Endodermal cell (in vitro differentiated cells): ENCODE measurements around the gene RPS27L. TPM values are rescaled to one million over a fixed set of nuclear protein-coding genes. Genes with fewer than 3 reads are reported as not detected.

ENCODE experiments used
- DNase-seq: peaks from one replicate; pipeline ENCODE4 v3.0.0-alpha.2; 2017
- H3K27ac ChIP-seq: 2 replicates; pipeline ENCODE4 v1.5.1; 2013; ENCODE audit warnings: mild to moderate bottlenecking, low read depth, low read length, moderate library complexity
- H3K27me3 ChIP-seq: 2 replicates; pipeline ENCODE4 v1.6.1; 2013; ENCODE audit warnings: mild to moderate bottlenecking, low read length, moderate library complexity; ENCODE audit not compliant: insufficient read depth, control insufficient read depth, poor library complexity, severe bottlenecking
- H3K36me3 ChIP-seq: 2 replicates; pipeline ENCODE4 v1.7.0; 2013; ENCODE audit warnings: mild to moderate bottlenecking, low read length, moderate library complexity; ENCODE audit not compliant: control insufficient read depth, insufficient read depth
- H3K4me1 ChIP-seq: one replicate; pipeline ENCODE4 v1.7.0; 2013; ENCODE audit warnings: low read length; ENCODE audit not compliant: control insufficient read depth, insufficient read depth
- H3K4me3 ChIP-seq: 2 replicates; pipeline ENCODE4 v1.5.1; 2013; ENCODE audit warnings: mild to moderate bottlenecking, low read length, moderate library complexity
- H3K9ac ChIP-seq: 2 replicates; pipeline ENCODE4 v1.6.1; 2013; ENCODE audit warnings: mild to moderate bottlenecking, low read length, moderate library complexity; ENCODE audit not compliant: poor library complexity, severe bottlenecking; ENCODE audit errors: extremely low read depth
- H3K9me3 ChIP-seq: 2 replicates; pipeline ENCODE4 v1.6.1; 2013; ENCODE audit warnings: mild to moderate bottlenecking, low read length, moderate library complexity; ENCODE audit not compliant: control insufficient read depth
- H3K27ac Mint-ChIP-seq: 2 replicates; pipeline ENCODE4 v1.8.0; 2020; ENCODE audit warnings: mixed read lengths
- H3K27me3 Mint-ChIP-seq: 2 replicates; pipeline ENCODE4 v1.8.0; 2021; ENCODE audit warnings: mild to moderate bottlenecking, mixed read lengths; ENCODE audit not compliant: insufficient read depth
- H3K36me3 Mint-ChIP-seq: 2 replicates; pipeline ENCODE4 v1.8.0; 2020; ENCODE audit warnings: low read depth, mixed read lengths
- H3K4me1 Mint-ChIP-seq: 2 replicates; pipeline ENCODE4 v1.8.0; 2020; ENCODE audit warnings: mixed read lengths
- H3K4me3 Mint-ChIP-seq: 2 replicates; pipeline ENCODE4 v1.8.0; 2020; ENCODE audit warnings: mild to moderate bottlenecking, moderate library complexity, mixed read lengths
- H3K9me3 Mint-ChIP-seq: 2 replicates; pipeline ENCODE4 v1.8.0; 2020; ENCODE audit warnings: mild to moderate bottlenecking, mixed read lengths
- WGBS, 2 experiments: methylation state at CpG; one replicate each; pipeline versions ENCODE4 v1.1.5 to v1.1.7; 2013; ENCODE audit warnings: missing lambda C conversion rate in 2 of 2, mixed read lengths in 1 of 2; ENCODE audit not compliant: insufficient coverage in 1 of 2, insufficient read length in 1 of 2; 5-methylcytosine and 5-hydroxymethylcytosine counted together
- total RNA-seq, 2 donors: library from RNA; stranded (reverse); fragmentation: NEBNext Ultra II Directional in 1 of 2; extraction: Animal tissue kit (Norgen Biotek cat#: 25700) in 1 of 2; gene quantifications; 2 replicates in 1 of 2; 3 replicates in 1 of 2; pipeline ENCODE4 v1.2.1, GENCODE V29; 2021
- TF ChIP-seq, protein P1 (sequence below): fragments of 200-600 bp; sonication (generic); conservative IDR thresholded peaks from 2 replicates; pipeline ENCODE4 v1.5.0; 2021; ENCODE audit warnings: antibody characterized with exemption, mild to moderate bottlenecking

Gene RPS27L
- total RNA-seq, 2 donors from 2014 or later = 56.2 to 68.8 TPM

GRCh38 chr15:63178034-63178433, 20.8 kb upstream of the RPS27L start:
- Histone ChIP-seq H3K4me3 (no peak overlapping the region), H3K27ac (no peak overlapping the region), H3K4me1 (peaks cover 10% of the 10 kb centered on the region), H3K9ac (no peak overlapping the region), H3K36me3 (no peaks in the 10 kb centered on the region), H3K9me3 (no peaks in the 10 kb centered on the region), H3K27me3 (no peaks in the 10 kb centered on the region)
- H3K36me3 Mint-ChIP-seq = no peaks in the 10 kb centered on the region
- no peaks in the 10 kb centered on the region for H3K9me3 Mint-ChIP-seq
- no peak overlapping the region for H3K27ac Mint-ChIP-seq
- no peak overlapping the region for H3K4me3 Mint-ChIP-seq
- H3K4me1 Mint-ChIP-seq = peaks cover 14% of the 10 kb centered on the region
- H3K27me3 Mint-ChIP-seq = no peaks in the 10 kb centered on the region
- 62 to 75% methylated on average over 3 to 5 of the region's 5 CpGs for WGBS, 2 experiments
- TF ChIP-seq, protein P1, sequence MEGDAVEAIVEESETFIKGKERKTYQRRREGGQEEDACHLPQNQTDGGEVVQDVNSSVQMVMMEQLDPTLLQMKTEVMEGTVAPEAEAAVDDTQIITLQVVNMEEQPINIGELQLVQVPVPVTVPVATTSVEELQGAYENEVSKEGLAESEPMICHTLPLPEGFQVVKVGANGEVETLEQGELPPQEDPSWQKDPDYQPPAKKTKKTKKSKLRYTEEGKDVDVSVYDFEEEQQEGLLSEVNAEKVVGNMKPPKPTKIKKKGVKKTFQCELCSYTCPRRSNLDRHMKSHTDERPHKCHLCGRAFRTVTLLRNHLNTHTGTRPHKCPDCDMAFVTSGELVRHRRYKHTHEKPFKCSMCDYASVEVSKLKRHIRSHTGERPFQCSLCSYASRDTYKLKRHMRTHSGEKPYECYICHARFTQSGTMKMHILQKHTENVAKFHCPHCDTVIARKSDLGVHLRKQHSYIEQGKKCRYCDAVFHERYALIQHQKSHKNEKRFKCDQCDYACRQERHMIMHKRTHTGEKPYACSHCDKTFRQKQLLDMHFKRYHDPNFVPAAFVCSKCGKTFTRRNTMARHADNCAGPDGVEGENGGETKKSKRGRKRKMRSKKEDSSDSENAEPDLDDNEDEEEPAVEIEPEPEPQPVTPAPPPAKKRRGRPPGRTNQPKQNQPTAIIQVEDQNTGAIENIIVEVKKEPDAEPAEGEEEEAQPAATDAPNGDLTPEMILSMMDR = no peak
- peak; percentile 66 for DNase-seq

- Mint-ChIP-seq H3K27me3 (no peaks in the 10 kb centered on the region), H3K27ac (no peak overlapping the region), H3K9me3 (no peaks in the 10 kb centered on the region), H3K4me1 (peaks cover 19% of the 10 kb centered on the region), H3K36me3 (no peaks in the 10 kb centered on the region), H3K4me3 (no peak overlapping the region)
- DNase-seq = no peak
- Histone ChIP-seq H3K27me3 (no peaks in the 10 kb centered on the region), H3K9me3 (no peaks in the 10 kb centered on the region), H3K9ac (no peak overlapping the region), H3K4me1 (peaks cover 7% of the 10 kb centered on the region), H3K36me3 (no peaks in the 10 kb centered on the region), H3K4me3 (no peak overlapping the region), H3K27ac (no peak overlapping the region)
- 93% methylated on average over 3 of the region's 3 CpGs for WGBS, 2 experiments
- TF ChIP-seq, protein P1 = no peak
Observed at GRCh38 chr15:63176302-63176701, 19.0 kb upstream of the RPS27L start.

GRCh38 chr15:63172851-63173451, 15.7 kb upstream of the RPS27L start:
- H3K27ac ChIP-seq = peak overlapping the region; percentile 40
- no peaks in the 10 kb centered on the region for H3K9me3 Mint-ChIP-seq
- no peaks in the 10 kb centered on the region for H3K27me3 ChIP-seq
- no peak overlapping the region for H3K4me3 Mint-ChIP-seq
- no peaks in the 10 kb centered on the region for H3K36me3 Mint-ChIP-seq
- no peak overlapping the region for H3K4me3 ChIP-seq
- H3K9ac ChIP-seq = no peak overlapping the region
- no peak overlapping the region for H3K27ac Mint-ChIP-seq
- no peaks in the 10 kb centered on the region for H3K27me3 Mint-ChIP-seq
- H3K9me3 ChIP-seq = no peaks in the 10 kb centered on the region
- H3K4me1 Mint-ChIP-seq = peaks cover 16% of the 10 kb centered on the region
- TF ChIP-seq, protein P1 = no peak
- peak; percentile 59 for DNase-seq
- no peaks in the 10 kb centered on the region for H3K36me3 ChIP-seq
- WGBS, 2 experiments = 71 to 81% methylated on average over 2 to 3 of the region's 3 CpGs
- H3K4me1 ChIP-seq = peaks cover 5% of the 10 kb centered on the region
